Pancreas (tissue), 10 donors: ENCODE measurements around the gene EPN2. TPM values are rescaled to one million over a fixed set of nuclear protein-coding genes. Genes with fewer than 3 reads are reported as not detected.

Source experiments
- ATAC-seq, 4 donors: fragments of 200-7000 bp; cut with Tn5 transposase; one replicate each; pipeline versions ENCODE4 v1.8.0 to v1.9.1; 2020; ENCODE audit warnings: mild to moderate bottlenecking in 4 of 4, moderate library complexity in 4 of 4
- DNase-seq, 6 donors: peaks; one replicate each; pipeline ENCODE4 v3.0.0-alpha.2; 2020
- FAIRE-seq: peaks from 2 replicates; lab custom pipeline; 2012; peaks lifted over from hg19 to GRCh38; lab: Jason Lieb, UNC
- H3K27ac ChIP-seq, 4 donors: fragments of 200-600 bp; sonication (generic); 1 replicate in 3 of 4; 2 replicates in 1 of 4; pipeline versions ENCODE4 v1.5.0 to v1.8.0; 2020
- H3K27me3 ChIP-seq, 4 donors: fragments of 200-600 bp; one replicate each; pipeline ENCODE4 v1.8.0; 2021
- H3K36me3 ChIP-seq, 3 donors: fragments of 200-600 bp; sonication (generic) in 1 of 3; one replicate each; pipeline versions ENCODE4 v1.5.0 to v1.8.0; 2020 to 2021
- H3K4me1 ChIP-seq, 3 donors: fragments of 200-600 bp; one replicate each; pipeline ENCODE4 v1.8.0; 2021
- H3K4me3 ChIP-seq, 4 donors: fragments of 200-600 bp; sonication (generic) in 2 of 4; one replicate each; pipeline versions ENCODE4 v1.5.0 to v1.8.0; 2020 to 2021
- H3K9me3 ChIP-seq, 4 donors: fragments of 200-600 bp; one replicate each; pipeline ENCODE4 v1.8.0; 2021
- whole genome bisulfite sequencing, 2 donors: extraction: QIAGEN DNeasy Blood & Tissue Kit; methylation state at CpG; one replicate each; pipeline ENCODE4 v1.1.7; 2013; 5-methylcytosine and 5-hydroxymethylcytosine counted together
- intact Hi-C, 3 donors: fragments of 100-400 bp; cut with DNase I; formaldehyde crosslinking; loops; one replicate each; pipeline versions ENCODE4 v1.11.1 to v1.14.2; 2022
- polyA plus RNA-seq, 2 donors: library from polyadenylated mRNA; stranded (reverse); fragments of 200-250 nt; gene quantifications; one replicate each; pipeline ENCODE4 v1.2.3, GENCODE V29; 2013
- total RNA-seq, 6 donors: library from RNA; stranded (reverse); fragmentation: NEBNext Ultra II Directional in 4 of 6; extraction: Animal tissue kit (Norgen Biotek cat#: 25700) in 4 of 6; gene quantifications; one replicate each; pipeline versions ENCODE4 v1.2.1 to v1.2.4, GENCODE V29; 2021 to 2023
- TF ChIP-seq, protein P1 (sequence below), 4 donors: fragments of 200-600 bp; sonication (generic) in 3 of 4; IDR thresholded peaks; one replicate each; pipeline versions ENCODE4 v1.5.0 to v1.8.0; 2021; ENCODE audit warnings: antibody characterized with exemption in 4 of 4
- donor health status: healthy with polysubstance abuse.
- donor health status: DM: no; HTN: no; CAD: no; lungs with moderate emphysema.
- donor health status: DM: no; HTN: no; CAD: no.
- donor health status: control.
- donor health status: control.
- donor health status: Bipolar disorder and iron deficiency.
- donor health status: DM: yes; HTN: yes; CAD: no.
- donor health status: DM: no; HTN: no; CAD: no.
- donor health status: DM: no; HTN: no; CAD: no.
- donor health status: DM: yes; HTN: yes; CAD: no.

Gene EPN2
- total and polyA plus RNA-seq, 8 donors: 13.4 to 29.4 (median 15.7) TPM

DNA sequence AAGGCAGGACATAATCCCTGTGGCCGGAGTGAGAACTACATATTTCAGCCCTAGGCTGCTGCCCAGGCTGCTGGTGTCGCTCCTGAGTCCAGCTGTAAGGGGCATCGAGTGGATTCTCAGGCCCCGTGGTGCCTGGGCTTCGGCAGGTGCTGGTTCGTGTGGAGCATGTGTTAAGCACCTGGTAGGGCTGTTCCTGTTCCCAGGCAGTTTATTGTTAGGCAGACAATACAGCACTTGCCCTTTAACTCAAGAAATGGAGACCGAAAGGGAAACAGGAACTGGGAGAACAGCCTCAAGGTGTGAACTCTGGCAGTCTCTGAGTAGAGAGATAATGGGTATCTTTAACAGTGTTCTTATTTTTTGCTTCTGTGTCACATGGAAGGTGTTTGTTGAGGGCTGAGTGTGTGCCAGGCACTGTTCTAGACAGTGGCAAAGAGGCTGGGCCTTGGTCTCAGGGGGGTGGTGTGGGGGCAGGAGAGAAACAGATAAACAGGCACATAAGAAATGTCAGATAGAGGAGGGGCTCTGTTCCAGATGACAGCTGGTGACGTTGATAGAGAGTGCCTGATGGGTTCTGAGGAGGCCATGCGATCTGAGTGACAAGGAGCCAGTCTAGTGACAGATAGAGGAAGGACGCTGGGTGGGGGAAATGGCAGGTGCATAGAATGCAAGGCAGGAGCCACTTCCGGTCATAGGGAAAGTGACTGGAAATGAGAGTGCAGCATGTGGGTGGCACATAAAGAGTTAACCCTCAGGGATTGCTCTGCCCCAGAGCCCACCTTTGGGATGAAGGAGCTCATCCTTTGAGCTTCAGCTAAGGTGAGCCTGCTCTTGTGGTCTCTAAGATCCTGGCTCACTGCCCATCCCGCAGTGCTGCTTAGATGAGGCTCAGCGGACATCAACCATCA is 33.8 kb downstream of the EPN2 start:
- TF ChIP-seq, protein P1, sequence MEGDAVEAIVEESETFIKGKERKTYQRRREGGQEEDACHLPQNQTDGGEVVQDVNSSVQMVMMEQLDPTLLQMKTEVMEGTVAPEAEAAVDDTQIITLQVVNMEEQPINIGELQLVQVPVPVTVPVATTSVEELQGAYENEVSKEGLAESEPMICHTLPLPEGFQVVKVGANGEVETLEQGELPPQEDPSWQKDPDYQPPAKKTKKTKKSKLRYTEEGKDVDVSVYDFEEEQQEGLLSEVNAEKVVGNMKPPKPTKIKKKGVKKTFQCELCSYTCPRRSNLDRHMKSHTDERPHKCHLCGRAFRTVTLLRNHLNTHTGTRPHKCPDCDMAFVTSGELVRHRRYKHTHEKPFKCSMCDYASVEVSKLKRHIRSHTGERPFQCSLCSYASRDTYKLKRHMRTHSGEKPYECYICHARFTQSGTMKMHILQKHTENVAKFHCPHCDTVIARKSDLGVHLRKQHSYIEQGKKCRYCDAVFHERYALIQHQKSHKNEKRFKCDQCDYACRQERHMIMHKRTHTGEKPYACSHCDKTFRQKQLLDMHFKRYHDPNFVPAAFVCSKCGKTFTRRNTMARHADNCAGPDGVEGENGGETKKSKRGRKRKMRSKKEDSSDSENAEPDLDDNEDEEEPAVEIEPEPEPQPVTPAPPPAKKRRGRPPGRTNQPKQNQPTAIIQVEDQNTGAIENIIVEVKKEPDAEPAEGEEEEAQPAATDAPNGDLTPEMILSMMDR (IDR thresholded peaks at IDR 0.05): no peak
- H3K4me1 ChIP-seq: peaks cover 12 to 35% (median 20%) of the 10 kb centered on the region in 3 donors
- no peak overlapping the region for H3K4me3 ChIP-seq
- peak overlapping the region in 1 of 4 donors; percentile 74 for H3K27ac ChIP-seq
- DNase-seq (no peak), FAIRE-seq (no peak), ATAC-seq (peak in 3 of 4 donors; percentile 21 to 39 (median 37))
- intact Hi-C loops: no loop called here
- no peaks in the 10 kb centered on the region for H3K36me3 ChIP-seq
- H3K9me3 ChIP-seq: no peaks in the 10 kb centered on the region
- 61 to 64% methylated on average over 13 of the region's 13 CpGs for WGBS, 2 donors
- no peaks in the 10 kb centered on the region for H3K27me3 ChIP-seq

DNA sequence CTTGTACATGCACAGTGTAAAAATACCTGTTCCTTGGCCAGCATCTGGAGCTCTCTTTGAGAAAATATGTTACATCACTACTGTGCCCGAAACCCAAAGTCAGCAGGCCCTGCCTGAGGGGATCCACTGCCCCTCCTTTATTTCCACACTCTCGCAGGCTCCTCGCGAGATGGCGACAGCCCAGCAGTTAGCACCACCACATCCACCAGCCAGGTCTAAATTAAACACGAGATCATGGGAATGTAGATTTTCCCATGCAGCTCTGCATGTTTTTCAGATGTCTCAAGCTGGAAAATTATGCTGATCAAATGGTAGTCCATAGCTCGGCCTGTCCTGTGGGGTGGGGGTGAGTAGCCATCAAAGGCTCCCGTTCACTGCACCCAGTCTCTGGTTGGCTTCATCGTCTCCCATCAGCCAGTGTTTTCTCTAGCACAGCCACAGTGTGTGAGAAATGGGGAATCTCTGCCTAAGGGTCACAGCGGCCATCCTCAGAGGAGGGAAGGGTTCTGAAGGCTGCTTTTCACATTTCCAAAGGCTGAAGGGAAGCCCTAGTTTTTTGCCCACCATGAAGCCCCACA is 34.7 kb downstream of the EPN2 start:
- intact Hi-C loops: no loop called here
- TF ChIP-seq, protein P1 (IDR thresholded peaks at IDR 0.05): no peak
- Histone ChIP-seq H3K4me3 (no peak overlapping the region), H3K9me3 (no peaks in the 10 kb centered on the region), H3K4me1 (peaks cover 12 to 35% (median 20%) of the 10 kb centered on the region in 3 donors), H3K27ac (no peak overlapping the region), H3K27me3 (no peaks in the 10 kb centered on the region), H3K36me3 (no peaks in the 10 kb centered on the region)
- DNase-seq (no peak), FAIRE-seq (no peak), ATAC-seq (no peak)
- 87 to 90% methylated on average over 10 of the region's 10 CpGs for WGBS, 2 donors

DNA sequence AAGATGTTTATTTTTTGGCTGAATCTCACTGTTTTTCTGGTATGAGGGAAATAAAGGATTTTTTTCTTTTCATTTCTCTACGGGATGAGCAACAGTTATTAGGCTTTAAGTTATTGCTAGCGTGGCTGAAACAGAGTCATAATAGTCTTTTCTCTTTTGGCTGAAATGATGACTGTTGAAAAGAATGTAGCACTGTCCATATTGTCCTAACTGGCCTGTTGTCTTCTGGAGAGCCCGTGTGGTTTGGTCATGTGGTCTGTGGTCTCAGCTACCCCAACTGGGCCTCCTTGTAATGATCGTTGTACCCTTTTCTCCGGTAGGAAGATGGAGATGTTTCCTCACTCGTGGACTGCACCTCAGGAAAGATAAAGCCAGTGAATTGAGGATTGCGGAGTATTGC is 36.6 kb downstream of the EPN2 start:
- no peaks in the 10 kb centered on the region for H3K36me3 ChIP-seq
- no peaks in the 10 kb centered on the region for H3K9me3 ChIP-seq
- intact Hi-C loops: no loop called here
- peaks cover 6 to 25% (median 10%) of the 10 kb centered on the region in 3 donors for H3K4me1 ChIP-seq
- FAIRE-seq (no peak), DNase-seq (no peak), ATAC-seq (no peak)
- H3K27ac ChIP-seq: no peak overlapping the region
- TF ChIP-seq, protein P1 (IDR thresholded peaks at IDR 0.05): no peak
- H3K27me3 ChIP-seq: no peaks in the 10 kb centered on the region
- H3K4me3 ChIP-seq: no peak overlapping the region
- 85 to 91% methylated on average over 7 of the region's 7 CpGs for WGBS, 2 donors

DNA sequence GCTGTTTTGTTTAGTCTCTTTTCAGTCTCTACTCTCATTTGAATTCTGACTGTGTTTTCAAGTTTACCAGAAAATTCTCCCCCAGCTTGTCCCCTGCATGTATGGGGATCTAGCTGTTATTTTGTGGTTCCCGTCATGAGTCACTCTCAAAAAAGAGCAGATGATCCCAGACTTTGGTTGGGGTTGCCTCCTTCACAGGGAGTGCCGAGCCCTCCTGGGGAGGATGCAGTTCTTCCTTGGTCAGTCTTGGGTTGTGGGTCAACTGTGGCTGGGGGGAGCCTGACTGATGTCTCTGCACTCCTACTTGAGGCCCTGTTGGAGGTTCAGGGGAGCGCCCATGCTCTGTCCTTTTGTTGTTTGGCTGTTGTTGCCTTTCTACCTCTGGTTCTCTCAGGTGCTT is 37.7 kb downstream of the EPN2 start:
- H3K4me3 ChIP-seq: no peak overlapping the region
- FAIRE-seq (no peak), DNase-seq (no peak), ATAC-seq (no peak)
- no peaks in the 10 kb centered on the region for H3K27me3 ChIP-seq
- H3K4me1 ChIP-seq: peaks cover 0 to 14% (median 4%) of the 10 kb centered on the region in 3 donors
- TF ChIP-seq, protein P1 (IDR thresholded peaks at IDR 0.05): no peak
- WGBS, 2 donors: 90 to 97% methylated on average over 3 of the region's 3 CpGs
- H3K9me3 ChIP-seq: no peaks in the 10 kb centered on the region
- no peak overlapping the region for H3K27ac ChIP-seq
- intact Hi-C loops: no loop called here
- H3K36me3 ChIP-seq: no peaks in the 10 kb centered on the region
